K562 (cell line): ENCODE measurements around the gene COL26A1. TPM values are rescaled to one million over a fixed set of nuclear protein-coding genes. Genes with fewer than 3 reads are reported as not detected.
A peak's percentile ranks its signal among the peaks of the same experiment; 100 is the strongest.

Experiments used
- CC2D1A ChIP-seq: fragments of 450-650 bp; IDR thresholded peaks from 2 replicates; pipeline ENCODE4 v1.6.1; 2017; ENCODE audit warnings: mild to moderate bottlenecking
- CEBPZ ChIP-seq: fragments of 150-350 bp; IDR thresholded peaks from 2 replicates; pipeline ENCODE4 v1.6.1; 2014; ENCODE audit warnings: low read depth, mild to moderate bottlenecking, low read length, borderline replicate concordance
- ESRRA ChIP-seq: fragments of 450-650 bp; IDR thresholded peaks from 2 replicates; pipeline ENCODE4 v1.6.1; 2014; ENCODE audit warnings: low read depth, mild to moderate bottlenecking, moderate library complexity, borderline replicate concordance
- ETS2 ChIP-seq: IDR thresholded peaks from 2 replicates; pipeline ENCODE4 v1.6.1; 2016; ENCODE audit warnings: borderline replicate concordance, missing genetic modification characterization, mild to moderate bottlenecking, moderate library complexity, missing compliant biosample characterization; ENCODE audit not compliant: poor library complexity, severe bottlenecking
- MEF2A ChIP-seq: IDR thresholded peaks from 2 replicates; pipeline ENCODE4 v1.6.1; 2011; ENCODE audit warnings: low read depth, mild to moderate bottlenecking, low read length, moderate library complexity; ENCODE audit not compliant: control insufficient read depth
- POLR3A ChIP-seq: IDR thresholded peaks from 2 replicates; pipeline ENCODE4 v1.6.1; 2011; ENCODE audit warnings: borderline replicate concordance, mild to moderate bottlenecking, moderate library complexity; ENCODE audit not compliant: insufficient read length, insufficient read depth; ENCODE audit errors: extremely low read depth
- RUNX1 ChIP-seq: sonication (generic); IDR thresholded peaks from 2 replicates; pipeline ENCODE4 v1.6.1; 2016; ENCODE audit warnings: antibody characterized with exemption, low read depth
- TBP ChIP-seq: optimal IDR thresholded peaks from 2 replicates; pipeline ENCODE3; 2011; ENCODE audit warnings: low read depth, low read length, improper control_type of control experiment
- ZBTB9 ChIP-seq: fragments of 450-650 bp; formaldehyde crosslinking; IDR thresholded peaks from 2 replicates; pipeline ENCODE4 v1.4.0; 2020; ENCODE audit warnings: mild to moderate bottlenecking, moderate library complexity
- ZEB2 ChIP-seq: fragments of 450-650 bp; IDR thresholded peaks from 2 replicates; pipeline ENCODE4 v1.6.1; 2016
- ZNF175 ChIP-seq: fragments of 200-800 bp; sonication (Bioruptor generic); IDR thresholded peaks from 2 replicates; pipeline ENCODE4 v1.6.1; 2016; ENCODE audit warnings: low read depth, mild to moderate bottlenecking, missing genetic modification characterization, missing compliant biosample characterization
- polyA plus RNA-seq, 8 experiments: library from polyadenylated mRNA; depleted of rRNA in 4 of 8; stranded (reverse) in 5 of 8; unstranded in 3 of 8; fragments of >200 nt; fragmentation: Nextera tagmentation in 2 of 8; fragmentation: Illumina TruSeq in 1 of 8; extraction: Ambion mirVana in 2 of 8; extraction: Trizol in 1 of 8; gene quantifications; 2 replicates each; pipeline versions ENCODE4 v1.2.1 to v1.2.3, GENCODE V29; 2011 to 2014; ENCODE audit warnings: inconsistent platforms in 1 of 8, missing spikeins in 1 of 8
- total RNA-seq, 7 experiments: library from RNA; depleted of rRNA in 6 of 7; stranded (reverse); fragments of >200 nt in 6 of 7; fragmentation: Illumina TruSeq in 2 of 7; extraction: Trizol in 2 of 7; gene quantifications; 2 replicates each; pipeline versions ENCODE4 v1.2.1 to v1.2.3, GENCODE V29; 2011 to 2021; ENCODE audit warnings: low replicate concordance in 1 of 7
- TF ChIP-seq, protein P1 (sequence below): sonication (generic); formaldehyde crosslinking; IDR thresholded peaks from 2 replicates; pipeline ENCODE4 v1.8.1; 2023; ENCODE audit warnings: mild to moderate bottlenecking, missing genetic modification reagents, moderate library complexity

Gene COL26A1
- total and polyA plus RNA-seq, 9 of the 15 experiments (the other 6 are each of a cell fraction or from before 2014, with no cell fraction given), result 0.04 to 0.39 (median 0.07) TPM; not detected in 5

GRCh38 chr7:101542527-101543241 is 180.0 kb downstream of the COL26A1 start (continued):
- TF ChIP-seq CEBPZ (no peak), MEF2A (no peak), ETS2 (tag) (no peak), ZBTB9 (CRISPR knock-in tag) (no peak), CC2D1A (peak; percentile 78), ZNF175 (CRISPR knock-in tag) (no peak), POLR3A (no peak), ZEB2 (peak; percentile 51; the same call in 1 of the 2 replicates), ESRRA (no peak), TBP (no peak), RUNX1 (peak; percentile 29; the same call in 1 of the 2 replicates)
- TF ChIP-seq, protein P1, sequence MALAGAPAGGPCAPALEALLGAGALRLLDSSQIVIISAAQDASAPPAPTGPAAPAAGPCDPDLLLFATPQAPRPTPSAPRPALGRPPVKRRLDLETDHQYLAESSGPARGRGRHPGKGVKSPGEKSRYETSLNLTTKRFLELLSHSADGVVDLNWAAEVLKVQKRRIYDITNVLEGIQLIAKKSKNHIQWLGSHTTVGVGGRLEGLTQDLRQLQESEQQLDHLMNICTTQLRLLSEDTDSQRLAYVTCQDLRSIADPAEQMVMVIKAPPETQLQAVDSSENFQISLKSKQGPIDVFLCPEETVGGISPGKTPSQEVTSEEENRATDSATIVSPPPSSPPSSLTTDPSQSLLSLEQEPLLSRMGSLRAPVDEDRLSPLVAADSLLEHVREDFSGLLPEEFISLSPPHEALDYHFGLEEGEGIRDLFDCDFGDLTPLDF (CRISPR knock-in tag), result no peak
